ENCODE data around the gene FBXL17. TPM values are rescaled to one million over a fixed set of nuclear protein-coding genes. Genes with fewer than 3 reads are reported as not detected.

FBXL17 gene
- total RNA-seq, 1 experiment from 2014 or later = 11.5 TPM

GRCh38 chr5:107831612-107832395, 550.1 kb downstream of the FBXL17 start:
- DNase-seq (ENCODE audit: extremely low read depth, low read depth) = no peak

GRCh38 chr5:107830750-107831149, 551.1 kb downstream of the FBXL17 start:
- no peak for DNase-seq (ENCODE audit: extremely low read depth, low read depth)

- no peak for DNase-seq (ENCODE audit: extremely low read depth, low read depth)
These were observed 555.4 kb downstream of the FBXL17 start for GRCh38 chr5:107826311-107827000.

- no peak for DNase-seq (ENCODE audit: extremely low read depth, low read depth)
These were observed 557.1 kb downstream of the FBXL17 start for GRCh38 chr5:107824821-107825220.

DNA sequence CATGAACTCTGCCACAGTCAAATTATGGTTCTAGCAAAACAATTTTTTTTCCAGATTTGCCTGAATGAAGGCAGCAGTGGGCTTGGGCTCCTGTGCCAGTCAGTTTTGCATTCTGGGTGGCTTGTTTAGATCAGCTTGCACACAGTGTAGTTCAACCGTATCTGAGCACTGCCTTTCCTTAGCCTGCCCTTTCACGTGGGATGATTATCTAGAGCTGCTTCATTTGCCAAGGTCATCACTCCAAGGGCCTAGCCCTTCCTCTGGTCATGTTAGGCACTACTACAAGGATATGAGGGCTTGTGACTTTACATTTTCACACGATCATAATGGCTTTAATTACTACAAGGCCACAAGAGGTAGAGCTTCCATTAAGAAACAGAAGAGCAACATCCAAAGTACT, 560.6 kb downstream of the FBXL17 start:
- DNase-seq (ENCODE audit: extremely low read depth, low read depth) = no peak

DNA sequence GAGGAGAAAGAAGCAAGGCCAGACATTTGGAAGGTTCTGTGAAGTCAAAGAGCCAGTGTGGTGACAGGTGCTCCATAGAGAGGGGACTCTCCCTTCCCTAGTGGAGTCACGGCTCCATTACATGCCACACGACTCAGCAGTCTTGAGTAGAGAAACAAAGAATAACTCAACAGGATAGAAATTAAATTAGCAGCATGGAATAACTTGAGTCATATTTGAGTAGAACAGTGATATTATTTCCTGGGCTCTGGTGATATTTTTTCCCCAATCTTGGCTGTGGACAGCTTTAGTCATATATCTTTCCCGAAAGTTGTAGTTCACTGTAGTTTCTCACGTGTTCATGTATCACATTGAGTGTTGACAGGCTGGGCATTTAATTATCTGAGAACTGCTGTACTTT, 561.5 kb downstream of the FBXL17 start:
- DNase-seq (ENCODE audit: extremely low read depth, low read depth) = no peak

- DNase-seq (ENCODE audit: extremely low read depth, low read depth) = no peak
These were observed 563.9 kb downstream of the FBXL17 start for GRCh38 chr5:107817951-107818350.

DNA sequence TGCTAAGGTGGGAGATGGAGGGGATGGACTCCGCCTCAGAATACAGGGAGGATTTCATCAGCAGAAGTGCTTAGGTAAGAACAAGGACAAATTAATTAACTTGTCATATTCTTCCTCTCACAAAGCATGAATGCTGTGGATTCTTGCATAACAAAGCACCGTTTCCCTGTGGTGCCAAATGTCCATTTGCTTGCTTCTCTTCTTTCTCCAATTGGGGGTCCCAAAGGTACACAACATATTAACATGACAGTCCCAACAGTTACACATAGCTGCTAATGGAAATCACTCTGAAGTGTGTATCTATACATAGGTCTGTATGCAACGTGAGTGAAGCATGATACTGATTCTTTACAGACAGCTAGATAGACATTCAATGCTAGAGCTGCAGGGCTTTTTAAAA, 564.5 kb downstream of the FBXL17 start:
- no peak for DNase-seq (ENCODE audit: extremely low read depth, low read depth)

GRCh38 chr5:107815109-107815508, 566.8 kb downstream of the FBXL17 start:
- DNase-seq (ENCODE audit: extremely low read depth, low read depth) = no peak

- no peak for DNase-seq (ENCODE audit: extremely low read depth, low read depth)
These were observed 567.6 kb downstream of the FBXL17 start for GRCh38 chr5:107814183-107814827.

DNA sequence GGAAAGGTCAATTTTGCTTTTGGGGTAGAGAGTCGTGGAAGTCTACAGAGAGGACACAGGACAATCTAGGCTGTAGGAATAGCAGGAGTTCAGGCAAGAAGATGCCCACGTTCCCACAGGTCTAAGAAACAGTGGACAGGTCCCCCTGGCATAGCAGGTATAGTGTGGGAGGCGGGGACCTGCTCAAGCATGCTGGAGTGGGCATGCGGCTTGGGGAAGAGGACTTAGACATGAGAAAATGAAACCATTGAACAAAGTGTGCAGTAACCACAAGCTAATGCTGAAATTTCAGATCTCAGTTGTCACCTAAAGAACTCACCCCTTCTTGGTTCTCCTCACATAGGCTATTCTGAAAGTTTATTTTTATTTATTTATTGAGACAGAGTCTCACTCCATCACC, 568.3 kb downstream of the FBXL17 start:
- no peak for DNase-seq (ENCODE audit: extremely low read depth, low read depth)

GRCh38 chr5:107812570-107813141, 569.2 kb downstream of the FBXL17 start:
- DNase-seq (ENCODE audit: extremely low read depth, low read depth) = no peak

GRCh38 chr5:107809201-107810034, 572.5 kb downstream of the FBXL17 start:
- DNase-seq (ENCODE audit: extremely low read depth, low read depth) = no peak

Small RNA genes within 50 kb of the gene (small RNA-seq; reads per million reads assigned to genes)
- 0 reads per million in 2 experiments for gene RN7SKP122

Measured in NCI-H460 (cell line).